Choroid plexus epithelial cell (primary cell): ENCODE measurements around the gene KREMEN1.

Source experiments
- DNase-seq: peaks from one replicate; pipeline ENCODE4 v3.0.0-alpha.2; 2010; ENCODE audit warnings: low read depth
- H3K4me3 ChIP-seq: 2 replicates; pipeline ENCODE4 v1.5.1; 2011; ENCODE audit warnings: low read depth, mild to moderate bottlenecking, control low read depth, low read length, moderate library complexity
- TF ChIP-seq, protein P1 (sequence below): conservative IDR thresholded peaks from 2 replicates; pipeline ENCODE4 v1.5.1; 2011; ENCODE audit warnings: low read depth, mild to moderate bottlenecking, control low read depth, inconsistent platforms, low read length, moderate library complexity

KREMEN1 gene

GRCh38 chr22:29208502-29208862, 135.6 kb downstream of the KREMEN1 start:
- TF ChIP-seq, protein P1, sequence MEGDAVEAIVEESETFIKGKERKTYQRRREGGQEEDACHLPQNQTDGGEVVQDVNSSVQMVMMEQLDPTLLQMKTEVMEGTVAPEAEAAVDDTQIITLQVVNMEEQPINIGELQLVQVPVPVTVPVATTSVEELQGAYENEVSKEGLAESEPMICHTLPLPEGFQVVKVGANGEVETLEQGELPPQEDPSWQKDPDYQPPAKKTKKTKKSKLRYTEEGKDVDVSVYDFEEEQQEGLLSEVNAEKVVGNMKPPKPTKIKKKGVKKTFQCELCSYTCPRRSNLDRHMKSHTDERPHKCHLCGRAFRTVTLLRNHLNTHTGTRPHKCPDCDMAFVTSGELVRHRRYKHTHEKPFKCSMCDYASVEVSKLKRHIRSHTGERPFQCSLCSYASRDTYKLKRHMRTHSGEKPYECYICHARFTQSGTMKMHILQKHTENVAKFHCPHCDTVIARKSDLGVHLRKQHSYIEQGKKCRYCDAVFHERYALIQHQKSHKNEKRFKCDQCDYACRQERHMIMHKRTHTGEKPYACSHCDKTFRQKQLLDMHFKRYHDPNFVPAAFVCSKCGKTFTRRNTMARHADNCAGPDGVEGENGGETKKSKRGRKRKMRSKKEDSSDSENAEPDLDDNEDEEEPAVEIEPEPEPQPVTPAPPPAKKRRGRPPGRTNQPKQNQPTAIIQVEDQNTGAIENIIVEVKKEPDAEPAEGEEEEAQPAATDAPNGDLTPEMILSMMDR = no peak
- DNase-seq = no peak
- H3K4me3 ChIP-seq = no peak overlapping the region

- no peak for DNase-seq
- TF ChIP-seq, protein P1 = no peak
These were observed 136.2 kb downstream of the KREMEN1 start for GRCh38 chr22:29208879-29209623.

DNA sequence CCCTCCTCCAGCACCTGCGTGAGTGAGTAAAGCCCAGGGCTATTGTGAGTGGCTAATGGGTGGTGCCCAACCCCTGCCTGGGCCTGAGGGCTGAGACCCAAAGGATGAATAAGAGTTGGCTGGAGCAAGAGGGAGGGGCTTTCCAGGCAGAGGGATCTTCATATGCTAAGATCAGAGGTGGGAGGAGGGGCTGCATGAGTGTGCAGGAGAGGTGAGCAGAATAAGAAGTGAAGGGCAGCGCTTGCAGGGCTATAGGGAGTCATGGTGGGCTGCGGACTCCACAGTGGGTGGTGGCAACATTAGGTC, 136.7 kb downstream of the KREMEN1 start:
- H3K4me3 ChIP-seq = no peak overlapping the region
- no peak for DNase-seq
- TF ChIP-seq, protein P1 = no peak

More at GRCh38 chr22:29208879-29209623, 136.2 kb downstream of the KREMEN1 start:
- H3K4me3 ChIP-seq = no peak overlapping the region

- no peak for DNase-seq
- TF ChIP-seq, protein P1 = no peak
These were observed 138.2 kb downstream of the KREMEN1 start for GRCh38 chr22:29211066-29211465.

DNA sequence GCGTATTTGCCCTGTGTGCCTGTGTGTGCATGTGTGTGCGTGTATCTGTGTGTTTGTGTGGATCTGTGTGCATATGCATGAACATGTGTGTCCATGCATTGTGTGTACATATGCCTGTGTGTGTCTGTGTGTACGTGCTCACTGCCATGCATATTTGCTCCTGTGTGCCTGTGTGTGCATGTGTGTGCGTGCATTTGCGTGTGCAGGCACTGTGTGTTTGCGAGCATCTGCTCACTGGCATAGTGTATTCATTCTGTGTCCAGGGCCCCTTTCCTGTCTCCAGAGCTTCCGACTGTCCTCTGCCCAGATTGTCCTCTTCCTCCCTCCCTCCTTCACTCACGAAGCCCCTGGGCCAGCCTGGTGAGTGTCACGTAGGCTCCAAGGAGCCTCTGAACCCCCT, 138.6 kb downstream of the KREMEN1 start:
- H3K4me3 ChIP-seq = no peak overlapping the region
- TF ChIP-seq, protein P1 = no peak
- DNase-seq = no peak

More at GRCh38 chr22:29211066-29211465, 138.2 kb downstream of the KREMEN1 start:
- H3K4me3 ChIP-seq = no peak overlapping the region

DNA sequence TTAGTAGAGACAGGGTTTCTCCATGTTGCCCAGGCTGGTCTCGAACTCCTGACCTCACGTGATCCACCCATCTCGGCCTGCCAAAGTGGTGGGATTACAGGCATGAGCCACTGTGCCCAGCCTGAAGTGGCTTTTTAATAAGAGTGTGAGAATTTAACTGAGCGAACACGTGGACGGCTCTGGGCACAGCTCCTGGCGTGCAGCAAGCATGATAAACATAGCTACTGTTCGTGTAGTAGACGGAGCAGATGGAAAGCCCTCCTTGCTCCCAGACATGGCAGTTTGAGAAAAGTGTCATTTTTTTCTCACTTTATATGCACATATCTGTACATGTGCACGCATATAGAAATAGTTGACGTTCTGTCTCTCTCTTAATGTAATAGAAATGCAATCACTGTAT, 139.9 kb downstream of the KREMEN1 start:
- no peak for DNase-seq
- TF ChIP-seq, protein P1 = no peak
- no peak overlapping the region for H3K4me3 ChIP-seq

DNA sequence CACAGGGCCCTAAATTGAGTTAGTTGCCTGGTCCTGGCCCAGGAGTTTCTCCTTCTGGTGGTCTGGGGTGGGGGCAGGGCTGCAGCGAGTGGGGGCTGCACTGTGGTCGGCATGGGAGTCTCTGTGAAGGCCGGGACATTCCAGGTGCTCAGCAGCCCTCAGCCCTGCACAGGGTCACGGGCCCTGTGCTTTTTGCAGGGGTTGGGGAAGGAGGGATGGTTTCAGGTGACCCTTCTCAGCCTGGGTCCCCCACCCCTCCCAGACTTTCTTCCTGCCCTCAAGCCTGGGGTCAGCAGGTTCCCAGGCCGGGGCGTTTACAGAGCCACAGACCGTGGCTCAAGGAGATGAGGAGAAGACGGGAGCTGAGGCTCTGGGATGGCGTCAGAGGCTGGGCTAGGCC, 140.7 kb downstream of the KREMEN1 start:
- no peak for DNase-seq
- TF ChIP-seq, protein P1 = no peak
- no peak overlapping the region for H3K4me3 ChIP-seq
